Measurements from ENCODE around the gene RSPO1. TPM values are rescaled to one million over a fixed set of nuclear protein-coding genes. Genes with fewer than 3 reads are reported as not detected.

The RSPO1 gene
- total RNA-seq, 1 experiment from 2014 or later: not detected

DNA sequence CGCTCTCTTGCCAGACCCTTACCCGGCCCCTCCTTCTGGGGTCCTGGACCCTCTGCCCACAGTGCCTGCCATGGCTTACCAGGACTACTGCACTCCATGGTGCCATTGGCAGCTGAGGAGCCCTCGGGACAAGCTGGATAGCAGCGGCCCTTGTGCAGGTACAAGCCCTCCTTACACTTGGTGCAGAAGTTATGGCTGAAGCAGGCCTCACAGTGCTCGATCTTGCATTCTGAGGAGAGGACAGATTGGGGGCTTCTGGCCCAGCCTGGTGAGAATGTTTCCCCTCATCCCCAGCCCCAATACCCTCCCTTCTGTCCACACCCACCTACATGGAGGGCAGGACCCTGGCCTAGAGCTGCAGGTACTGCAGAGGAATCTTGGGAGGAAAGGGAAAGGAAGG lies 20.6 kb downstream of the RSPO1 start:
- Histone ChIP-seq H3K79me2 (ENCODE audit: low read depth) (no peaks in the 10 kb centered on the region), H3K36me3 (ENCODE audit: low read depth) (no peaks in the 10 kb centered on the region), H2AFZ (no peak overlapping the region), H3K4me3 (no peak overlapping the region), H3K27ac (no peak overlapping the region), H3F3A (ENCODE audit: insufficient read depth, low read depth) (no peaks in the 10 kb centered on the region), H3K4me2 (no peak overlapping the region), H3K9me3 (ENCODE audit: insufficient read depth, low read depth) (no peaks in the 10 kb centered on the region), H3K9me2 (ENCODE audit: insufficient read depth) (no peaks in the 10 kb centered on the region), H3K4me1 (replicated peaks; ENCODE audit: insufficient read depth) (no peaks in the 10 kb centered on the region), H4K20me1 (ENCODE audit: insufficient read depth) (no peaks in the 10 kb centered on the region), H3K27me3 (ENCODE audit: insufficient read depth, low read depth) (peaks cover 95% of the 10 kb centered on the region)
- BruUV-seq (replicated peaks): no TSS peak
- TF ChIP-seq EZH2 (IDR thresholded peaks at IDR 0.05; ENCODE audit: low read depth): no peak
- TF ChIP-seq, protein P1, sequence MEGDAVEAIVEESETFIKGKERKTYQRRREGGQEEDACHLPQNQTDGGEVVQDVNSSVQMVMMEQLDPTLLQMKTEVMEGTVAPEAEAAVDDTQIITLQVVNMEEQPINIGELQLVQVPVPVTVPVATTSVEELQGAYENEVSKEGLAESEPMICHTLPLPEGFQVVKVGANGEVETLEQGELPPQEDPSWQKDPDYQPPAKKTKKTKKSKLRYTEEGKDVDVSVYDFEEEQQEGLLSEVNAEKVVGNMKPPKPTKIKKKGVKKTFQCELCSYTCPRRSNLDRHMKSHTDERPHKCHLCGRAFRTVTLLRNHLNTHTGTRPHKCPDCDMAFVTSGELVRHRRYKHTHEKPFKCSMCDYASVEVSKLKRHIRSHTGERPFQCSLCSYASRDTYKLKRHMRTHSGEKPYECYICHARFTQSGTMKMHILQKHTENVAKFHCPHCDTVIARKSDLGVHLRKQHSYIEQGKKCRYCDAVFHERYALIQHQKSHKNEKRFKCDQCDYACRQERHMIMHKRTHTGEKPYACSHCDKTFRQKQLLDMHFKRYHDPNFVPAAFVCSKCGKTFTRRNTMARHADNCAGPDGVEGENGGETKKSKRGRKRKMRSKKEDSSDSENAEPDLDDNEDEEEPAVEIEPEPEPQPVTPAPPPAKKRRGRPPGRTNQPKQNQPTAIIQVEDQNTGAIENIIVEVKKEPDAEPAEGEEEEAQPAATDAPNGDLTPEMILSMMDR (conservative IDR thresholded peaks at IDR 0.05): no peak
- intact Hi-C loops (cut with micrococcal nuclease; ENCODE audit: unreplicated experiment): no loop called here
- POLR2A ChIA-PET (ENCODE audit: unreplicated experiment): no interaction called here
- CTCF ChIA-PET: no interaction called here
- no peak for DNase-seq

DNA sequence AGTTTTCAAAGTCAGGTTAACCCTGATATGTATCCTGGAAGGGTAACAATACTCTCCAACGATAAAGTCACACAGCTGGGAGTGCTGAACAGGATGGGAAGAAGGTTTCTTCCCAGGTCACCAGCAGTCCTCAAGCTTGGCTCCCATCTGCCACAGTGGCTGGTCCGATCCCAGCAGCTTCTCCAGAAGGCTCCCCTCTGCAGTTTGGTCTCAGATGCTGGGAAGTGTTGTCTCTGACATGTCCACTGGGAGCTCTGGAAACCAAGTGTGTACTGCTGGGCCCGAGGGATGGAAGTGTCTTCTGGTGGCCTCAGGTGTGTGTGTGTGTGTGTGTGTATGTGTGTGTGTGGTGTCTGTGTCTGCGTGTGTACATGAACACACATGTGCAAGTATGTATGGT lies 22.5 kb downstream of the RSPO1 start:
- CTCF ChIA-PET: interaction anchor here (0.6 kb wide), 1 partner anchor 63 kb away, joined by 3 read pairs; no protein-coding TSS in a partner anchor
- H3K27ac ChIP-seq: no peak overlapping the region
- POLR2A ChIA-PET (ENCODE audit: unreplicated experiment): no interaction called here

GRCh38 chr1:37609994-37610393 lies 24.7 kb downstream of the RSPO1 start:
- H3K4me3 ChIP-seq: no peak overlapping the region
- H3K4me2 ChIP-seq: no peak overlapping the region
- peaks cover 94% of the 10 kb centered on the region for H3K27me3 ChIP-seq (ENCODE audit: insufficient read depth, low read depth)
- no peak for DNase-seq
- intact Hi-C loops (cut with micrococcal nuclease; ENCODE audit: unreplicated experiment): no loop called here
- BruUV-seq (replicated peaks): no TSS peak
- no peak overlapping the region for H2AFZ ChIP-seq
- ChIA-PET CTCF (no interaction called here), POLR2A (ENCODE audit: unreplicated experiment) (no interaction called here)
- H3K79me2 ChIP-seq (ENCODE audit: low read depth): no peaks in the 10 kb centered on the region
- no peaks in the 10 kb centered on the region for H3K4me1 ChIP-seq (replicated peaks; ENCODE audit: insufficient read depth)
- no peak overlapping the region for H3K27ac ChIP-seq
- no peaks in the 10 kb centered on the region for H3K9me2 ChIP-seq (ENCODE audit: insufficient read depth)
- H3K36me3 ChIP-seq (ENCODE audit: low read depth): no peaks in the 10 kb centered on the region
- H3F3A ChIP-seq (ENCODE audit: insufficient read depth, low read depth): no peaks in the 10 kb centered on the region
- no peaks in the 10 kb centered on the region for H4K20me1 ChIP-seq (ENCODE audit: insufficient read depth)
- TF ChIP-seq EZH2 (IDR thresholded peaks at IDR 0.05; ENCODE audit: low read depth): no peak
- TF ChIP-seq, protein P1 (conservative IDR thresholded peaks at IDR 0.05): no peak
- H3K9me3 ChIP-seq (ENCODE audit: insufficient read depth, low read depth): no peaks in the 10 kb centered on the region

More for the DNA sequence above, 22.5 kb downstream of the RSPO1 start:
- H3K4me2 ChIP-seq: no peak overlapping the region
- intact Hi-C loops (cut with micrococcal nuclease; ENCODE audit: unreplicated experiment): no loop called here
- H2AFZ ChIP-seq: no peak overlapping the region
- H3K36me3 ChIP-seq (ENCODE audit: low read depth): no peaks in the 10 kb centered on the region
- H3K79me2 ChIP-seq (ENCODE audit: low read depth): no peaks in the 10 kb centered on the region
- H3K9me3 ChIP-seq (ENCODE audit: insufficient read depth, low read depth): no peaks in the 10 kb centered on the region
- H3K4me3 ChIP-seq: no peak overlapping the region
- H4K20me1 ChIP-seq (ENCODE audit: insufficient read depth): no peaks in the 10 kb centered on the region
- H3F3A ChIP-seq (ENCODE audit: insufficient read depth, low read depth): no peaks in the 10 kb centered on the region
- H3K9me2 ChIP-seq (ENCODE audit: insufficient read depth): no peaks in the 10 kb centered on the region
- BruUV-seq (replicated peaks): no TSS peak
- H3K4me1 ChIP-seq (replicated peaks; ENCODE audit: insufficient read depth): no peaks in the 10 kb centered on the region
- TF ChIP-seq, protein P1 (conservative IDR thresholded peaks at IDR 0.05): no peak
- no peak for TF ChIP-seq EZH2 (IDR thresholded peaks at IDR 0.05; ENCODE audit: low read depth)
- peaks cover 96% of the 10 kb centered on the region for H3K27me3 ChIP-seq (ENCODE audit: insufficient read depth, low read depth)
- no peak for DNase-seq

Data from PC-9 (cell line).